ENCODE measurements around the gene NUSAP1. TPM values are rescaled to one million over a fixed set of nuclear protein-coding genes. Genes with fewer than 3 reads are reported as not detected.
"Not testable (repeated sequence)": the region's sequence is repeated elsewhere in the genome, so short reads cannot be mapped to it uniquely, and the experiment has no call there.

Gene NUSAP1
- total RNA-seq, 1 donor from 2014 or later = 1.0 TPM

GRCh38 chr15:41401904-41402267, 69.2 kb downstream of the NUSAP1 start:
- intact Hi-C loops (cut with micrococcal nuclease) = no loop called here
- ATAC-seq (peak; percentile 21), DNase-seq (no peak)

- intact Hi-C loops (cut with micrococcal nuclease) = no loop called here
- no peak for ATAC-seq
- no peak for DNase-seq
Measured at GRCh38 chr15:41407341-41407740, 74.7 kb downstream of the NUSAP1 start.

GRCh38 chr15:41408234-41408641, 75.6 kb downstream of the NUSAP1 start:
- ATAC-seq = peak; percentile 54
- DNase-seq = no peak
- intact Hi-C loops (cut with micrococcal nuclease) = no loop called here

- no peak for ATAC-seq
- no peak for DNase-seq
- intact Hi-C loops (cut with micrococcal nuclease) = no loop called here
Measured at GRCh38 chr15:41411031-41411430, 78.3 kb downstream of the NUSAP1 start.

GRCh38 chr15:41411441-41411840, 78.8 kb downstream of the NUSAP1 start:
- no peak for DNase-seq
- intact Hi-C loops (cut with micrococcal nuclease) = no loop called here
- no peak for ATAC-seq

GRCh38 chr15:41416128-41416741, 83.6 kb downstream of the NUSAP1 start:
- intact Hi-C loops (cut with micrococcal nuclease) = no loop called here
- ATAC-seq = peak; percentile 26

GRCh38 chr15:41416742-41417417, 84.2 kb downstream of the NUSAP1 start, which contains the start of gene RTF1:
Gene RTF1 (plus strand): TSS chr15:41417095. CDS start chr15:41417116, 21 bp downstream.
- DNase-seq = peak; percentile 98
- peak; percentile 98 for ATAC-seq
- intact Hi-C loops (cut with micrococcal nuclease) = no loop called here

More at GRCh38 chr15:41416128-41416741, 83.6 kb downstream of the NUSAP1 start:
- DNase-seq = no peak

- intact Hi-C loops (cut with micrococcal nuclease) = no loop called here
- no peak for DNase-seq
Measured at GRCh38 chr15:41417418-41418195, 84.9 kb downstream of the NUSAP1 start.

GRCh38 chr15:41423979-41424659, 91.4 kb downstream of the NUSAP1 start:
- DNase-seq = no peak
- intact Hi-C loops (cut with micrococcal nuclease) = no loop called here
- no peak for ATAC-seq

More at GRCh38 chr15:41417418-41418195, 84.9 kb downstream of the NUSAP1 start:
- peak; percentile 58 for ATAC-seq

GRCh38 chr15:41424809-41425208, 92.1 kb downstream of the NUSAP1 start:
- ATAC-seq (no peak), DNase-seq (no peak)
- intact Hi-C loops (cut with micrococcal nuclease) = no loop called here

GRCh38 chr15:41425907-41426306, 93.2 kb downstream of the NUSAP1 start:
- DNase-seq; intact Hi-C loops (cut with micrococcal nuclease); ATAC-seq: not testable (repeated sequence)

- no peak for DNase-seq
- peak; percentile 19 for ATAC-seq
- intact Hi-C loops (cut with micrococcal nuclease) = no loop called here
Measured at GRCh38 chr15:41429003-41429890, 96.6 kb downstream of the NUSAP1 start.

Other genes starting within 250 kb of the NUSAP1 start
- 10.6 TPM for gene INO80, start 216.6 kb upstream of the NUSAP1 start, total RNA-seq
- gene EXD1, start 102.1 kb upstream of the NUSAP1 start, total RNA-seq = not detected
- gene CHP1, start 101.6 kb upstream of the NUSAP1 start, total RNA-seq = 102 TPM
- gene OIP5, start 290 bp upstream of the NUSAP1 start, total RNA-seq = not detected
- gene NDUFAF1, start 69.6 kb downstream of the NUSAP1 start, total RNA-seq = 67.1 TPM
- 26.8 TPM for gene RTF1, start 84.2 kb downstream of the NUSAP1 start, total RNA-seq
- 6.0 TPM for gene ITPKA, start 161.0 kb downstream of the NUSAP1 start, total RNA-seq
- gene LTK, start 180.9 kb downstream of the NUSAP1 start, total RNA-seq = 1.5 TPM
- gene RPAP1, start 211.4 kb downstream of the NUSAP1 start, total RNA-seq = 25.4 TPM
- 5.0 TPM for gene TYRO3, start 226.3 kb downstream of the NUSAP1 start, total RNA-seq

Measured in left ventricle myocardium superior (tissue), 1 donor.